Activated naive CD8-positive, alpha-beta T cell treated with anti-CD3 and anti-CD28 coated beads, Interleukin-2, amount 50 U/mL, for 16 hours (primary cell): ENCODE data around the gene PPT2.
"Not testable (repeated sequence)": the region's sequence is repeated elsewhere in the genome, so short reads cannot be mapped to it uniquely, and the experiment has no call there.

Experiments used
- DNase-seq: peaks from one replicate; pipeline ENCODE4 v3.0.0-alpha.2; 2020; ENCODE audit warnings: low read depth, low spot score

Gene PPT2

GRCh38 chr6:32189069-32189741, 35.3 kb downstream of the PPT2 start:
- no peak for DNase-seq

DNA sequence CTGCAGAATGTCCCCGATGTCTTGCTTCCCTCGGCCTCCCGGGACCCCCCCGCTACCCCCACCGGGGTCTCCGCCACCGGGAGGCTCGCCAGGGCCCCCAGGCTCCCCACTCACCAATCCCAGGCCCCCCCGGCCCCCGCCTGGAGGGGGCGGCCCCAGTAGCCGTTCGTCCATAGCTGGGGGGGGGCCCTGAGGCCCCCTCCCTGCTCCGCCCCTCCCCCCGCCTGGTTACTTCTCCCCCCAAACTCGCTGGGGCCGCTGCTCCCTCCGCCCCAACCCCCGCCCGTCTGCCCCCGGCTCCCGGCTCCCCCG, 35.8 kb downstream of the PPT2 start:
- no peak for DNase-seq

DNA sequence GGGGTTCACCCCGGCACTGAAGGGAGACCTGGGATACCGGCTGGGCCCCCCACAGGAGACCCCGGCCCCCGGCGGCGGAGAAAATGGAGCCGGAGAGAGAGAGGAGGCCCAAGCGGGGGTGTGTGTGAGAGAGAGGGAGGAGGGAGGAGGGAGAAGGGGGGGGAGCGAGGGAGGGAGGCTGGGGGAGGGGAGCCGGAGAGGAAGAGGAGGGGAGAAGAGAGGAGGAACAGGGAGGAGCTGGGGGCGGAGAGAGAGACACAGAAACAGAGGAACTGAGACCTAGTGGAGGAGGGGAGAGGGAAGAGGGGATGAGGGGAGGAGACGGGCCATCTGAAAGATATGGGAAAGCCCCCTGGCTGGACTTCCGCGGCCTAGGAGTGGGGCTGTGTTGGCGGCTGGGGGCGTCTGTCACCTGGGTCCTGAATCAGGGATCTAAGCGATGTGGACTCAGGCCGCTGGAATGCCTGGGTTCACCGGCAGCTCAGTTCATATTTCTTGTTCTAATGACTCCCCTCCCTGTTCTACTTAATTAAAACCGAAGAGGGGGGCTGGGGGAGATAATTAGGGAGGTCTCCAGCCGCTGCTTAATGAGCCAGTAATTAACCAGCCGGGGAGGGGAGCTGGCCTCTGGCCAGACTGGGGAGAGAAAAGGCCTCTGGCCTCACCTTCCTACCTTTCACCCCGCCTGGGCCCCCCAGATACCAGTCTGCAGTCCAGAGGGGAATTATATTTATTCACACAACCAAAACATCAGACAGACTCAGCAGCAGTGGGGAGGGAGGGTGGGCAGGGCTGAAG, 36.3 kb downstream of the PPT2 start, which contains the start of gene PBX2:
Gene PBX2, minus strand, starts transcription at position 149 of the 798 bp plus-strand sequence. CDS start 287 bp downstream, outside the sequence.
- peak; percentile 59 for DNase-seq

DNA sequence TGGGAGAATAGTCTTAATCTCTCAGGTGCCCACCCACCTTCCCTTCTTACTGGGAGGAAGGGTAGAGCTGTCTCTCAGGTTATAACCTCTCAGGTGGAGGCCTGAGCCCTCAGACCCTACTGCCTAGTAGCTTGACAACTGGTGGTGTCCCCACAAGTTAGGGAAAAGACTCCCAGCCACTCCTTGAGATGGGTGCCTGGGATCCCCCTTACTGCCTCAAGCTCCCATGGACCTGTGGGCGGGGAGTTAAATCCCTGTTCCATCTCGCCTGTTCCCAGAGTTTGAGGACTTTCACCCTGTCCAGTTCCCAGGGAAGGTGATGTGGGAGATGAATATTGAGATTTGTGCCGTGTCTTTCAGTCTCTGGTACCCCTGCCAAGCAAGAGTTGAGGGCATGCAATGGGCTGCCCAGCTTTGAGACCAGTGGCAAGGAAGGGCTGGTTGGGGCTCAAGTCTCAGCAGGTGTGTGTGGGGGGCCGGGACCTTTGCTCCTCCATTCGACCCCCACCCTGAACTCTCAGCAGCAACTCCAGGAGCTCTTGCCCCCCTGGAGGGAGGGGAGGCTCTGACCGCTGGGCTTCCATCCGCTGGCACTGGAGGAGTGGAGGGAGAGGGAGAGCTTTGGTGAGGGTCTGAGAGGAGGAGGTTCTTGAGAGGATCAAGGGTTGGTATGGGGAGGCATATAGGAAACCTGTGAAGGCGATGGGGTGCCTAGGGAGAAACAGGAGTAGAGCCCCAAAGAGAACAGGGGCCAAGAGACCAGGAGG, 37.2 kb downstream of the PPT2 start:
- no peak for DNase-seq

DNA sequence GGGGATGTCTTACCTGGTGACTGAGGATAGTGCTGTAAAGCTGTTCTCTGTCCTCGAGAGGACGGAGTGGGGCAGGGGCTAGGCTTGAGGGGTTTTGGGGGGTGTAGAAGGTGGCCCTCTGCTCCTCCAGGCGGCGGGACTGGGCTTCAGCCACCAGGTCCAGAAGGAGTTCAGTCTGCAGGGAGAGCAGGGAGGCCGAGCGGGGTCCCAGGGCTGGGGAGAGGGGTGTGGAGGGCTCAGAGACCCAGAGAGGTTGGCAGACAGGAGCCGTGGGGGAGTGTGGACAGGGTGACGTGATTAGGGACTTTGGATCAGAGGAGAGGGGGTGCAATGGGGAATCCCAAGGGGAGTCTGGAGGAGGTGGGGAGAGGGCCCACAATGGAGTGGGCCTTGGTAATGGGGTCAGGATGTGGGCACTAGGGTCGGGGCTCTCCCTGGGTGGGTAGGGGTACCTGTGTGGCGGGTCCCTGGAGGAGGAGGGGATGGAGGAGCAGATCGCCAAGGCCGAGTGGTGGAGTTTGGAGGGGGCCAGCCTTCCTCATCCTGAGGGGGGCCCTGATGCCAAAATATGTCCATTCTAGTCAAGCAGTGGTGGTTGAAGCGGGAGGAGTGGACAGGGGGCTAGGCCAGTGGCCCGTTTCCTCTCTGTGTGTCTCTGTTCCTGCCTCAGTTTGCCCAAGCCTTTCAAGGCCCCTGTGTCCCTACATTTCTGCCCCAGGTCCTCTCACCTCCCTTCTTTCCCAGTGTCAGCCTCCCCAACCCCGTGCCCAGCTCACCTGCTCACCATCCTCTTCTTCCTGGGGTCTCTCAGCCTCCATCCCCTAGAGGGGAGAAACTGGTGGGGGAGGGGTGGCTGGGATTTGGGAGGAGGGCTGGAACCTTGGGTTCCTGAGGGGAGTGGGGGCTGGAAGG, 38.0 kb downstream of the PPT2 start:
- no peak for DNase-seq

DNA sequence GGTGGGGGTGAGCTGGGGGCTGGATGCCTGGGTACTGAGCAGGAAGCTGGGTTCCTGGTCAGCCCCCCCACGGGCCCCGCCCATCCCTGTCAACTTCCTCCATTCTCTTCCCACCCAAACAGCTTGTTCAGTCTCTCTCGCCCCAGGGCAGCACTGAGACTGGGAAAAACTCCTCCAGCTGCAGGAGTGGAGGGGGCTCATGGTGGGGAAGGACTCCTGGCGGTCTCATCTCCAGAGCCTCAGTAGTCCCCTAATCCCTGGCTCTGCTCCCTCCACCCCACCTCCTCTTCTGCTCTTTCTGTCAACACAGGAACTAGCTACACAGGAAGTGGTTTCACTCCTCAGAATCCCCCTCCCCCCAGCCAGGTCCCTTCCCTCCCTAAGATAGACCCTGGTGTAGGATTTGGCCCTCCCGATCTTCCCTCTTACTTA, 38.7 kb downstream of the PPT2 start, which contains the start of gene GPSM3:
Gene GPSM3, minus strand, starts transcription at position 36 of the 432 bp plus-strand sequence. CDS start 130 bp downstream, outside the sequence.
- no peak for DNase-seq

- DNase-seq: not testable (repeated sequence)
These were observed 39.2 kb downstream of the PPT2 start for GRCh38 chr6:32193096-32193495.

DNA sequence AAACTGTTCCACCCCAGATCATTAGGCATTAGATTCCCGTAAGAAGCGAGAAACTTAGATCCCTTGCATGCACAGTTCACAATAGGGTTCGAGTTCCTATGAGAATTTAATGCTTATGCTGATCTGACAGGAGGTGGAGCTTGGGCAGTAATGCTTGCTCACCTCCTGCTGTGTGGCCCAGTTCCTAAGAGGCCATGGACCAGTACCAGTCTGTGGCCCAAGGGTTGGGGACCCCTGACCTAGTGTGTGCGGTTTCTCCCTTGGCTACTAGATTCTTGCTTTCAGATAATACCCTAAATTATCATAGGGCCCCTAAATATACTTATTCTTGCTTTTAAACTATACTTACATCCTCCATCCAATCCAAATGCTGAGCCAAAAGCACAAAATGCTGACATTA, 40.4 kb downstream of the PPT2 start:
- no peak for DNase-seq

DNA sequence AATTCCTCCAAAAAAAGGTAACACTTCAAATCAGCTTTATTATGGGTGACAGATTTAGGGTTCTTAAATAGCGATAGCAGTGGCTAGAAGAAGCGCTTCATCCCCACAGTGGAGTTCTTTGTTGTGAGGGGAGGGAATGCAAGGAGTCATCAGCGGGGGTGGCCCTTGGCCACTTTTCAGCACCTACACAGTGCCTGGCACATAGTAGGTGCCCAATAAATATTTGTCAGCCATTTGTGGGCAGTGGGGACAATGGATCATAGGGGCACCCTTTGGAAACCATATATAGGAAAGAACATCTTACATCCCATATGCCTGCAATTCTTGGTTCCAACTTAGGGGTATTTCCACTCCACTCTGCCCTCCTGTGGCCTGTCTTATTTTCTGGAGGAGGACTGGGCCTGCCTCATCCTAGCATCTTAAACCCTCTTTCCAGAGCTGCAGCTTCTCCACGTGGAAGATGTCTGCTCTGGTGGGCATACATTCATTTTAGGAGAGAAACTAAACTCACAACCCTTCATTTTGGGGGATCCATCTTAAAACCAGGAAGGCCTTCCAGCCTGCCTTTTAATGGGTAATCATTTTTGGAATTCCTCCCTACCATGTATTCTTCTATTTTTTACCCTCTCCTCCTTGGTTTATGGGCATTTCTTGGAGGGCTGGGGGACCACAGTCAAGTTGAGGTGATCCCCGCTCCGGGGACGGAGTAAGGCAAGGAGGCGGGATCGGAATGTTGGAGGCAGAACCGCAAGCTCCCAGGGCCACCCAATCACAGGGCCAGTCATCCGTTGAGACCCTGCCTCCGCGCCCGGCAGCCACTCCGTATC, 41.1 kb downstream of the PPT2 start:
- DNase-seq: no peak

DNA sequence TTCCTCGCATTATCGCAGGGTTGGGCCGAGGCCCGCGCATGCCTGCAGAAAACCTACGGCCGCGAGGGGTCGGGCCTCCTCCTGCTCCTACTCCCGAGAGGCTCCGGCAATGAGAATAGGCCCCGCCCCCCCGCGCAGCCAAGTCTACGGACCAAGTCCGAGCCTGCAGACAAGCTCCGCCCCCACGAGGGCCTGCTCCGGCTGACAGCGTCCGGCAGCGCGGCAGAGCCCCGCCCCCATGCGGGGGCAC, 41.6 kb downstream of the PPT2 start:
- DNase-seq: peak; percentile 100

- DNase-seq: no peak
These were observed 42.2 kb downstream of the PPT2 start for GRCh38 chr6:32195902-32196681.

- no peak for DNase-seq
These were observed 43.0 kb downstream of the PPT2 start for GRCh38 chr6:32196682-32197616.

- no peak for DNase-seq
These were observed 44.4 kb downstream of the PPT2 start for GRCh38 chr6:32198345-32198696.

DNA sequence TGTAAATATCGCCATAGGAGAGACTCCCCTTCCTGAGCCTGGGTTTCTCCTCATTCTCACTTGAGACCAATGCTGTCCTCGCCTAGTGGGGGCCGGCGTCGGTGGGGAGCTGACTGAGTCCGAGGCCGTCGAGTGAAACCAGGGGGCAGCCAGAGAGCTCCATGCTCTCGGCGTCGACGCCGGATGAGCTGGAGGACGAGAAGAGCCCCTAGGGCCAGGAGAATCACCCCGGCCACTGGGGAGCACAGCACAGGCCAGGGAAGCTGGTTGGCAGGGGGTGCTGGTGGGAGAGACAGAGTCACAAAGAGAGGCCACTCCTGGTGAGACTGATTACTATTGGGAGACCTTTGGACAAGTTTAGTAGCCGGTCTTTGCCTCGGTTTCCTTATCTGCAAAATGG, 44.9 kb downstream of the PPT2 start:
- DNase-seq: no peak

- no peak for DNase-seq
These were observed 47.0 kb downstream of the PPT2 start for GRCh38 chr6:32200711-32201475.

DNA sequence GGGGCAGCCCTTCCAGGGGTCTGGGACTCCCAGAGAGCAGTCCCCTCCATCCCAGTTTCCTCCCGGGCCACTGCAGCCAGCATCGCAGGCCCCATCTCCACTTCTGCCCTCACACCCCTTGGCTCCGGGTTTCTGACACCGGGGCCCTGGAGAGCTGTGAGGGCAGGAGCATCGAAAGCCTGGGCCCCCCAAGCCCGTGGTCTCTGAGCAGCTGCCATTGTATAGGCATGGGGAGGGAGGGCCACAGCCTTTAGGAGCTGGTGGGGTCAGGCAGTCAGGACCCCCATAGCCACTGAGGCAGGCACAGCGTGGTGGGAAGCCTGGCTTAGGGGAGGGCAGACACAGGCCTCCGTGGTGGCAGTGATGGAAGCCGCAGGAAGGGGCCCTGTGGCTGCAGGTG, 48.2 kb downstream of the PPT2 start:
- DNase-seq: no peak

DNA sequence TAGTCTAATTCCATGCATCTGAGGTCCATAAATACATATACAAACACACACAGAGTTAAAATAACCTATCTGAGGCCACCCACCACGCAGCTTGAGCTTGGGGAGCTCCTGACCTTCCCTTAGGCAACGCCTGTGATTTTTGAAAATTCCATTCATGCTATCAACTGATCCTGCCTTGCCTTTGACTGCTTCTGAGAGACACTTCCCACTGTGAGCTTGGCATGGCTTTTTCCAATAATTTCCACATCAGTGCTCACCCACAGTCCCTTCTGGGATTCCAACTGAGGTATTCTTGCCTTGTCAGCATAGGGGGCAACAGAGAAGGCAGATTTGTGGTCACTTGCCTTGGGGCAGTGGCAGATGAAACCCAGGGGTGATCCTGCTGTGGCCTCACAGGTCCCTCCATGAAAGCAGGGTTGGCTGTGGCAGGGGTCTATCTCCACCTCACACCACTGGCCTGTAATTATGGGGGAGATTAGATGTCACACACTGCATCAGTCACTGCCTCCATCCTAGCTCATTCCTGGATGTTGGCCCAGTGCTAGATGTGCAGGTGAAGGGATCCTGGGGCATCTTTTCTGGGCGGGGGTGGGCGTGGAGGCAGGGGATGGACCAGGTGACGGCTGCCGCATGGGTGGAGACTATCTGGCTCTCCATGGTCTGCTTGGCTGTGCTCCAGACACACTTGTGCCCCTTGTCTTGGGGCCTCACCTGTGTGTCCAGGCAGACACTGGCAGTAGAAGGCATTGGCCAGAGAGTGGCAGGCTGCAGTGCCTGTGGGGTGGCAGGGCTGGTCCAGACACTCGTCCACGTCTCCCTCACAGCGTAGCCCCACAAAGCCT, 49.7 kb downstream of the PPT2 start:
- DNase-seq: no peak
